Measurements from ENCODE around the gene CDC42BPG. TPM values are rescaled to one million over a fixed set of nuclear protein-coding genes. Genes with fewer than 3 reads are reported as not detected.
"Not testable (repeated sequence)": the region's sequence is repeated elsewhere in the genome, so short reads cannot be mapped to it uniquely, and the experiment has no call there.

Gene CDC42BPG
- total RNA-seq, 1 donor from 2014 or later, result 0.20 TPM

- DNase-seq (ENCODE audit: low read depth, low spot score), result no peak
Observed at GRCh38 chr11:64851831-64852351, 7.4 kb upstream of the CDC42BPG start.

- no peak for DNase-seq (ENCODE audit: low read depth, low spot score)
Observed at GRCh38 chr11:64850979-64851567, 6.6 kb upstream of the CDC42BPG start.

- no peak for DNase-seq (ENCODE audit: low read depth, low spot score)
Observed at GRCh38 chr11:64849598-64850356, 5.3 kb upstream of the CDC42BPG start.

- DNase-seq (ENCODE audit: low read depth, low spot score), result no peak
Observed at GRCh38 chr11:64848826-64849597, 4.6 kb upstream of the CDC42BPG start.

GRCh38 chr11:64848214-64848825 is 3.9 kb upstream of the CDC42BPG start:
- no peak for DNase-seq (ENCODE audit: low read depth, low spot score)

GRCh38 chr11:64846998-64847666 is 2.7 kb upstream of the CDC42BPG start:
- DNase-seq (ENCODE audit: low read depth, low spot score), result peak; percentile 54

GRCh38 chr11:64845776-64846129 is 1.3 kb upstream of the CDC42BPG start:
- not testable (repeated sequence) for DNase-seq (ENCODE audit: low read depth, low spot score)

GRCh38 chr11:64845129-64845775 is 799 bp upstream of the CDC42BPG start:
- DNase-seq (ENCODE audit: low read depth, low spot score), result no peak

- no peak for DNase-seq (ENCODE audit: low read depth, low spot score)
Observed at GRCh38 chr11:64843686-64844329, 645 bp downstream of the CDC42BPG start.

- DNase-seq (ENCODE audit: low read depth, low spot score), result no peak
Observed at GRCh38 chr11:64842851-64843685, 1.4 kb downstream of the CDC42BPG start.

- no peak for DNase-seq (ENCODE audit: low read depth, low spot score)
Observed at GRCh38 chr11:64842366-64842759, 2.1 kb downstream of the CDC42BPG start.

- no peak for DNase-seq (ENCODE audit: low read depth, low spot score)
Observed at GRCh38 chr11:64841592-64842365, 2.7 kb downstream of the CDC42BPG start.

GRCh38 chr11:64839887-64840782 is 4.3 kb downstream of the CDC42BPG start:
- no peak for DNase-seq (ENCODE audit: low read depth, low spot score)

- DNase-seq (ENCODE audit: low read depth, low spot score), result no peak
Observed at GRCh38 chr11:64839335-64839734, 5.1 kb downstream of the CDC42BPG start.

GRCh38 chr11:64838600-64839334 is 5.7 kb downstream of the CDC42BPG start:
- DNase-seq (ENCODE audit: low read depth, low spot score), result no peak

- no peak for DNase-seq (ENCODE audit: low read depth, low spot score)
Observed at GRCh38 chr11:64837887-64838351, 6.5 kb downstream of the CDC42BPG start.
